SK-N-SH treated with all-trans-retinoic acid at 6 μM for 48 hours (cell line): ENCODE measurements around the gene REC114.

ENCODE experiments used
- ATAC-seq: fragments of 200-7000 bp; cut with Tn5 transposase; 3 replicates; pipeline ENCODE4 v1.9.1; 2020; ENCODE audit warnings: mild to moderate bottlenecking, moderate library complexity
- ARNTL ChIP-seq: fragments of 450-650 bp; formaldehyde crosslinking; IDR thresholded peaks from 2 replicates; pipeline ENCODE4 v1.5.0; 2020; ENCODE audit warnings: low read depth, mild to moderate bottlenecking, moderate library complexity, borderline replicate concordance
- BACH2 ChIP-seq: fragments of 250-450 bp; sonication (Bioruptor Pico); IDR thresholded peaks from 2 replicates; pipeline ENCODE4 v1.9.0; 2021; ENCODE audit warnings: mild to moderate bottlenecking, borderline replicate concordance
- CSDC2 ChIP-seq: fragments of 250-450 bp; sonication (Bioruptor Pico); IDR thresholded peaks from 2 replicates; pipeline ENCODE4 v1.5.0; 2020; ENCODE audit warnings: mild to moderate bottlenecking, moderate library complexity
- CSRNP3 ChIP-seq: fragments of 250-450 bp; sonication (Bioruptor Pico); IDR thresholded peaks from 2 replicates; pipeline ENCODE4 v1.5.1; 2021; ENCODE audit warnings: mild to moderate bottlenecking, moderate library complexity
- ESRRG ChIP-seq: fragments of 250-450 bp; sonication (Bioruptor Pico); IDR thresholded peaks from 2 replicates; pipeline ENCODE4 v1.6.1; 2021; ENCODE audit warnings: mild to moderate bottlenecking
- GLIS3 ChIP-seq: fragments of 250-450 bp; sonication (Bioruptor Pico); IDR thresholded peaks from 2 replicates; pipeline ENCODE4 v1.5.0; 2020; ENCODE audit warnings: mild to moderate bottlenecking, moderate library complexity
- ISL1 ChIP-seq: fragments of 250-450 bp; sonication (Bioruptor Pico); IDR thresholded peaks from 2 replicates; pipeline ENCODE4 v2.1.2; 2022; ENCODE audit warnings: mild to moderate bottlenecking, moderate library complexity
- OSR1 ChIP-seq: fragments of 250-450 bp; sonication (Bioruptor Pico); IDR thresholded peaks from 2 replicates; pipeline ENCODE4 v1.8.0; 2022; ENCODE audit warnings: moderate library complexity, mild to moderate bottlenecking, inconsistent platforms
- PATZ1 ChIP-seq: fragments of 250-450 bp; sonication (Bioruptor Pico); IDR thresholded peaks from 2 replicates; pipeline ENCODE4 v1.8.0; 2020; ENCODE audit warnings: mild to moderate bottlenecking, moderate library complexity, borderline replicate concordance
- POU6F1 ChIP-seq: fragments of 250-450 bp; sonication (Bioruptor Pico); IDR thresholded peaks from 2 replicates; pipeline ENCODE4 v1.8.0; 2021; ENCODE audit warnings: low read depth, mild to moderate bottlenecking, moderate library complexity, borderline replicate concordance
- PPARA ChIP-seq: fragments of 250-450 bp; sonication (Bioruptor Pico); IDR thresholded peaks from 2 replicates; pipeline ENCODE4 v1.5.0; 2020; ENCODE audit warnings: mild to moderate bottlenecking, borderline replicate concordance
- RARB ChIP-seq: fragments of 250-450 bp; sonication (Bioruptor Pico); IDR thresholded peaks from 2 replicates; pipeline ENCODE4 v1.8.0; 2021; ENCODE audit warnings: mild to moderate bottlenecking, moderate library complexity
- TCF4 ChIP-seq: fragments of 250-450 bp; sonication (Bioruptor Pico); IDR thresholded peaks from 2 replicates; pipeline ENCODE4 v1.8.0; 2021; ENCODE audit warnings: mild to moderate bottlenecking, moderate library complexity, borderline replicate concordance
- TOX ChIP-seq: fragments of 250-450 bp; sonication (Bioruptor Pico); IDR thresholded peaks from 2 replicates; pipeline ENCODE4 v1.8.0; 2021; ENCODE audit warnings: mild to moderate bottlenecking, moderate library complexity, borderline replicate concordance
- TSHZ2 ChIP-seq: fragments of 250-450 bp; sonication (Bioruptor Pico); IDR thresholded peaks from 2 replicates; pipeline ENCODE4 v1.5.0; 2020; ENCODE audit warnings: mild to moderate bottlenecking, moderate library complexity
- ZC3H10 ChIP-seq: fragments of 250-450 bp; sonication (Bioruptor Pico); IDR thresholded peaks from 2 replicates; pipeline ENCODE4 v1.5.1; 2021; ENCODE audit warnings: mild to moderate bottlenecking, moderate library complexity
- ZFP30 ChIP-seq: fragments of 450-650 bp; formaldehyde crosslinking; IDR thresholded peaks from 2 replicates; pipeline ENCODE4 v1.5.0; 2022; ENCODE audit warnings: mild to moderate bottlenecking, moderate library complexity
- ZNF565 ChIP-seq: fragments of 450-650 bp; formaldehyde crosslinking; conservative IDR thresholded peaks from 2 replicates; pipeline ENCODE4 v1.5.0; 2020; ENCODE audit warnings: low read depth, mild to moderate bottlenecking, moderate library complexity
- ZNF70 ChIP-seq: fragments of 450-650 bp; formaldehyde crosslinking; IDR thresholded peaks from 2 replicates; pipeline ENCODE4 v1.5.0; 2020; ENCODE audit warnings: mild to moderate bottlenecking, moderate library complexity
- ZNF8 ChIP-seq: fragments of 450-650 bp; formaldehyde crosslinking; IDR thresholded peaks from 2 replicates; pipeline ENCODE4 v1.5.0; 2020; ENCODE audit warnings: mild to moderate bottlenecking, moderate library complexity

The REC114 gene

GRCh38 chr15:73464602-73465001 lies 21.6 kb downstream of the REC114 start:
- no peak for ATAC-seq
- TF ChIP-seq GLIS3 (CRISPR knock-in tag), result no peak
- no peak for TF ChIP-seq ESRRG (CRISPR knock-in tag)
- no peak for TF ChIP-seq ZNF8 (CRISPR knock-in tag)
- TF ChIP-seq ISL1 (CRISPR knock-in tag), result no peak
- TF ChIP-seq CSDC2, result no peak
- no peak for TF ChIP-seq PPARA (CRISPR knock-in tag)
- no peak for TF ChIP-seq BACH2
- TF ChIP-seq CSRNP3 (CRISPR knock-in tag), result no peak
- TF ChIP-seq POU6F1, result no peak
- no peak for TF ChIP-seq ZFP30 (CRISPR knock-in tag)
- TF ChIP-seq, all 23 proteins: peak for 0

GRCh38 chr15:73467758-73468157 lies 24.8 kb downstream of the REC114 start:
- TF ChIP-seq ZNF8 (CRISPR knock-in tag), result no peak
- no peak for TF ChIP-seq BACH2
- no peak for TF ChIP-seq GLIS3 (CRISPR knock-in tag)
- TF ChIP-seq ISL1 (CRISPR knock-in tag), result no peak
- TF ChIP-seq ZNF70 (CRISPR knock-in tag), result no peak
- TF ChIP-seq PPARA (CRISPR knock-in tag), result no peak
- TF ChIP-seq ZC3H10 (CRISPR knock-in tag), result no peak
- no peak for TF ChIP-seq CSDC2
- no peak for TF ChIP-seq CSRNP3 (CRISPR knock-in tag)
- ATAC-seq, result no peak

GRCh38 chr15:73474785-73475184 lies 31.8 kb downstream of the REC114 start:
- TF ChIP-seq ZNF70 (CRISPR knock-in tag) (no peak), ESRRG (CRISPR knock-in tag) (no peak)
- no peak for ATAC-seq

- ATAC-seq, result no peak
- TF ChIP-seq RARB (CRISPR knock-in tag) (no peak), ZNF565 (CRISPR knock-in tag) (no peak), ISL1 (CRISPR knock-in tag) (no peak), BACH2 (no peak), TSHZ2 (CRISPR knock-in tag) (no peak), CSRNP3 (CRISPR knock-in tag) (no peak), ZNF70 (CRISPR knock-in tag) (no peak), POU6F1 (no peak), ZC3H10 (CRISPR knock-in tag) (no peak), ESRRG (CRISPR knock-in tag) (no peak), OSR1 (CRISPR knock-in tag) (no peak), PPARA (CRISPR knock-in tag) (no peak), CSDC2 (no peak), PATZ1 (CRISPR knock-in tag) (no peak), GLIS3 (CRISPR knock-in tag) (no peak), TCF4 (CRISPR knock-in tag) (no peak), TOX (no peak), ARNTL (CRISPR knock-in tag) (no peak)
Measured at GRCh38 chr15:73476704-73477216, 33.8 kb downstream of the REC114 start.
